Retinal pigment epithelial cell (primary cell): ENCODE measurements around the gene DVL2.

Experiments
- DNase-seq: peaks from one replicate; pipeline ENCODE4 v3.0.0-alpha.2; 2010; ENCODE audit warnings: low read depth
- H3K4me3 ChIP-seq: 2 replicates; pipeline ENCODE4 v1.5.1; 2011; ENCODE audit warnings: mild to moderate bottlenecking, low read length, control low read depth, moderate library complexity
- CTCF ChIP-seq: conservative IDR thresholded peaks from 2 replicates; pipeline ENCODE4 v1.5.1; 2011; ENCODE audit warnings: low read depth, low read length, control low read depth, inconsistent platforms

Gene DVL2

GRCh38 chr17:7234083-7234951, at the start of gene DVL2:
DVL2 (minus strand) TSS chr17:7234517; CDS start chr17:7234262, 255 bp downstream.
- DNase-seq = peak; percentile 83
- H3K4me3 ChIP-seq = peak within 1 kb of the TSS; percentile 85
- no peak for TF ChIP-seq CTCF

GRCh38 chr17:7283471-7284216, 49.3 kb upstream of the DVL2 start:
- TF ChIP-seq CTCF = no peak
- no peak overlapping the region for H3K4me3 ChIP-seq
- DNase-seq = no peak

- no peak for DNase-seq
- TF ChIP-seq CTCF = no peak
- no peak overlapping the region for H3K4me3 ChIP-seq
These were observed 48.5 kb upstream of the DVL2 start for GRCh38 chr17:7282752-7283321.

GRCh38 chr17:7281953-7282751, 47.8 kb upstream of the DVL2 start:
- DNase-seq = no peak
- H3K4me3 ChIP-seq = peak overlapping the region; percentile 53
- TF ChIP-seq CTCF = no peak

- DNase-seq = peak; percentile 78
- no peak for TF ChIP-seq CTCF
- H3K4me3 ChIP-seq = peak within 1 kb of the TSS; percentile 53
These were observed 47.0 kb upstream of the DVL2 start, which contains the start of gene SLC2A4 for GRCh38 chr17:7281074-7281952. SLC2A4 (plus strand) TSS chr17:7281718; CDS start chr17:7281935, 217 bp downstream.

- H3K4me3 ChIP-seq = peak overlapping the region; percentile 53
- no peak for DNase-seq
- TF ChIP-seq CTCF = peak; percentile 96
These were observed 46.3 kb upstream of the DVL2 start for GRCh38 chr17:7280519-7281073.
